K562 (cell line): Measurements from ENCODE around the gene TPCN1. TPM values are rescaled to one million over a fixed set of nuclear protein-coding genes. Genes with fewer than 3 reads are reported as not detected.

Experiments used
- BHLHE40 ChIP-seq: IDR thresholded peaks from 2 replicates; pipeline ENCODE4 v1.6.1; 2011; ENCODE audit warnings: low read length, improper control_type of control experiment
- DDX20 ChIP-seq: fragments of 450-650 bp; IDR thresholded peaks from 2 replicates; pipeline ENCODE4 v1.6.1; 2016; ENCODE audit warnings: missing genetic modification characterization, low read depth, mild to moderate bottlenecking, missing compliant biosample characterization, moderate library complexity
- FOSL1 ChIP-seq: fragments of 200-800 bp; sonication (Bioruptor generic); conservative IDR thresholded peaks from 2 replicates; pipeline ENCODE4 v1.6.1; 2016; ENCODE audit warnings: missing genetic modification characterization, missing compliant biosample characterization
- GATA2 ChIP-seq: sonication (generic); formaldehyde crosslinking; IDR thresholded peaks from 2 replicates; pipeline ENCODE4 v1.4.0; 2020; ENCODE audit warnings: mild to moderate bottlenecking, missing genetic modification reagents
- MAFK ChIP-seq: IDR thresholded peaks from 2 replicates; pipeline ENCODE4 v1.6.1; 2011; ENCODE audit warnings: low read length, improper control_type of control experiment
- NUFIP1 ChIP-seq: fragments of 450-650 bp; IDR thresholded peaks from 2 replicates; pipeline ENCODE4 v1.6.1; 2018; ENCODE audit not compliant: partially characterized antibody
- SOX6 ChIP-seq: fragments of 450-650 bp; IDR thresholded peaks from 2 replicates; pipeline ENCODE4 v1.6.1; 2014; ENCODE audit warnings: mild to moderate bottlenecking
- TBL1XR1 ChIP-seq, 2 experiments: IDR thresholded peaks; 2 replicates each; pipeline ENCODE4 v1.6.1; 2012; ENCODE audit warnings: improper control_type of control experiment in 2 of 2, low read length in 2 of 2, mild to moderate bottlenecking in 1 of 2
- ZKSCAN8 ChIP-seq: fragments of 200-800 bp; sonication (Bioruptor generic); IDR thresholded peaks from 2 replicates; pipeline ENCODE4 v1.6.1; 2016; ENCODE audit warnings: missing genetic modification characterization, missing compliant biosample characterization
- polyA plus RNA-seq, 8 experiments: library from polyadenylated mRNA; depleted of rRNA in 4 of 8; stranded (reverse) in 5 of 8; unstranded in 3 of 8; fragments of >200 nt; fragmentation: Nextera tagmentation in 2 of 8; fragmentation: Illumina TruSeq in 1 of 8; extraction: Ambion mirVana in 2 of 8; extraction: Trizol in 1 of 8; gene quantifications; 2 replicates each; pipeline versions ENCODE4 v1.2.1 to v1.2.3, GENCODE V29; 2011 to 2014; ENCODE audit warnings: inconsistent platforms in 1 of 8, missing spikeins in 1 of 8
- total RNA-seq, 7 experiments: library from RNA; depleted of rRNA in 6 of 7; stranded (reverse); fragments of >200 nt in 6 of 7; fragmentation: Illumina TruSeq in 2 of 7; extraction: Trizol in 2 of 7; gene quantifications; 2 replicates each; pipeline versions ENCODE4 v1.2.1 to v1.2.3, GENCODE V29; 2011 to 2021; ENCODE audit warnings: low replicate concordance in 1 of 7
- TF ChIP-seq, protein P1 (sequence below), 2 experiments: fragments of 450-650 bp in 1 of 2; IDR thresholded peaks; 2 replicates each; pipeline ENCODE4 v1.6.1; 2011 to 2017; ENCODE audit warnings: low read depth in 2 of 2, antibody characterized with exemption in 1 of 2, borderline replicate concordance in 1 of 2, low read length in 1 of 2, mild to moderate bottlenecking in 1 of 2, mixed read lengths in 1 of 2; ENCODE audit not compliant: control insufficient read depth in 1 of 2
- TF ChIP-seq, protein P2 (sequence below): fragments of 450-650 bp; IDR thresholded peaks from 2 replicates; pipeline ENCODE4 v1.6.1; 2016; ENCODE audit warnings: mild to moderate bottlenecking
- TF ChIP-seq, protein P3 (sequence below): fragments of 450-650 bp; formaldehyde crosslinking; IDR thresholded peaks from 2 replicates; pipeline ENCODE4 v1.4.0; 2020; ENCODE audit warnings: mild to moderate bottlenecking, moderate library complexity
- TF ChIP-seq, protein P4 (sequence below), 2 experiments: IDR thresholded peaks in 1 of 2; conservative IDR thresholded peaks in 1 of 2; 2 replicates each; pipeline ENCODE4 v1.6.1; 2016; ENCODE audit warnings: low read depth in 2 of 2, mild to moderate bottlenecking in 1 of 2, missing compliant biosample characterization in 1 of 2, missing genetic modification characterization in 1 of 2, moderate library complexity in 1 of 2

The TPCN1 gene
- total and polyA plus RNA-seq, 9 of the 15 experiments (the other 6 are each of a cell fraction or from before 2014, with no cell fraction given), result 0.80 to 23.8 (median 7.4) TPM

DNA sequence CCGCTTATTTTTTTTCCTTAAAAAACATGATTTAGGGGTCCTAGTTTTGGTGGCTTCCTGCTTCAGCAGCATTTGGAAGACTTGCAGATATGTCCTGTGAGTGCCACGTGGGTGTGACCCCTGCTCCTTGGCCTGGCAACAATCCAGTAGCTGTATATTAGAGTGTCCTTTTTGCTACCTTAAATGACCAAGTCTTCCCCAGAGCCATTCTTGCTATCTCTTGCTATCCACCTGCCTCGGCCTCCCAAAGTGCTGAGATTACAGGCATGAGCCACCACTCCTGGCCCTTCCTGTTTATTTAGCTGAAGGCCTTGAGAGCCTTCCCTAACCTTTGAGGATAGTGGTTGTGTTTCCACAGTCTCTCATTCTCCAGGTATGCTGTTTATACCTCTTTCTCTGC is 17.0 kb downstream of the TPCN1 start (continued):
- no peak for TF ChIP-seq DDX20
- TF ChIP-seq MAFK, result no peak
- TF ChIP-seq, protein P1, sequence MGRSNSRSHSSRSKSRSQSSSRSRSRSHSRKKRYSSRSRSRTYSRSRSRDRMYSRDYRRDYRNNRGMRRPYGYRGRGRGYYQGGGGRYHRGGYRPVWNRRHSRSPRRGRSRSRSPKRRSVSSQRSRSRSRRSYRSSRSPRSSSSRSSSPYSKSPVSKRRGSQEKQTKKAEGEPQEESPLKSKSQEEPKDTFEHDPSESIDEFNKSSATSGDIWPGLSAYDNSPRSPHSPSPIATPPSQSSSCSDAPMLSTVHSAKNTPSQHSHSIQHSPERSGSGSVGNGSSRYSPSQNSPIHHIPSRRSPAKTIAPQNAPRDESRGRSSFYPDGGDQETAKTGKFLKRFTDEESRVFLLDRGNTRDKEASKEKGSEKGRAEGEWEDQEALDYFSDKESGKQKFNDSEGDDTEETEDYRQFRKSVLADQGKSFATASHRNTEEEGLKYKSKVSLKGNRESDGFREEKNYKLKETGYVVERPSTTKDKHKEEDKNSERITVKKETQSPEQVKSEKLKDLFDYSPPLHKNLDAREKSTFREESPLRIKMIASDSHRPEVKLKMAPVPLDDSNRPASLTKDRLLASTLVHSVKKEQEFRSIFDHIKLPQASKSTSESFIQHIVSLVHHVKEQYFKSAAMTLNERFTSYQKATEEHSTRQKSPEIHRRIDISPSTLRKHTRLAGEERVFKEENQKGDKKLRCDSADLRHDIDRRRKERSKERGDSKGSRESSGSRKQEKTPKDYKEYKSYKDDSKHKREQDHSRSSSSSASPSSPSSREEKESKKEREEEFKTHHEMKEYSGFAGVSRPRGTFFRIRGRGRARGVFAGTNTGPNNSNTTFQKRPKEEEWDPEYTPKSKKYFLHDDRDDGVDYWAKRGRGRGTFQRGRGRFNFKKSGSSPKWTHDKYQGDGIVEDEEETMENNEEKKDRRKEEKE (IDR thresholded peaks at IDR 0.05; ENCODE audit: borderline replicate concordance in 1 of 2, control insufficient read depth in 1 of 2, low read depth in 2 of 2, low read length in 1 of 2), result no peak
- peak; percentile 38; the same call in 1 of the 2 replicates for TF ChIP-seq BHLHE40
- TF ChIP-seq TBL1XR1 (IDR thresholded peaks at IDR 0.05; ENCODE audit: low read length in 2 of 2), result 0 out of 4 replicates have a peak, but pooled peaks of 1 of the 2 experiments have one; percentile 31
- TF ChIP-seq ZKSCAN8 (CRISPR knock-in tag), result no peak
- 0 out of 2 replicates have a peak, but pooled peaks have one; percentile 54 for TF ChIP-seq FOSL1 (tag)
- TF ChIP-seq, protein P2, sequence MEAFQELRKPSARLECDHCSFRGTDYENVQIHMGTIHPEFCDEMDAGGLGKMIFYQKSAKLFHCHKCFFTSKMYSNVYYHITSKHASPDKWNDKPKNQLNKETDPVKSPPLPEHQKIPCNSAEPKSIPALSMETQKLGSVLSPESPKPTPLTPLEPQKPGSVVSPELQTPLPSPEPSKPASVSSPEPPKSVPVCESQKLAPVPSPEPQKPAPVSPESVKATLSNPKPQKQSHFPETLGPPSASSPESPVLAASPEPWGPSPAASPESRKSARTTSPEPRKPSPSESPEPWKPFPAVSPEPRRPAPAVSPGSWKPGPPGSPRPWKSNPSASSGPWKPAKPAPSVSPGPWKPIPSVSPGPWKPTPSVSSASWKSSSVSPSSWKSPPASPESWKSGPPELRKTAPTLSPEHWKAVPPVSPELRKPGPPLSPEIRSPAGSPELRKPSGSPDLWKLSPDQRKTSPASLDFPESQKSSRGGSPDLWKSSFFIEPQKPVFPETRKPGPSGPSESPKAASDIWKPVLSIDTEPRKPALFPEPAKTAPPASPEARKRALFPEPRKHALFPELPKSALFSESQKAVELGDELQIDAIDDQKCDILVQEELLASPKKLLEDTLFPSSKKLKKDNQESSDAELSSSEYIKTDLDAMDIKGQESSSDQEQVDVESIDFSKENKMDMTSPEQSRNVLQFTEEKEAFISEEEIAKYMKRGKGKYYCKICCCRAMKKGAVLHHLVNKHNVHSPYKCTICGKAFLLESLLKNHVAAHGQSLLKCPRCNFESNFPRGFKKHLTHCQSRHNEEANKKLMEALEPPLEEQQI, result no peak; the same call in 1 of the 2 replicates
- no peak for TF ChIP-seq NUFIP1
- TF ChIP-seq, protein P3, sequence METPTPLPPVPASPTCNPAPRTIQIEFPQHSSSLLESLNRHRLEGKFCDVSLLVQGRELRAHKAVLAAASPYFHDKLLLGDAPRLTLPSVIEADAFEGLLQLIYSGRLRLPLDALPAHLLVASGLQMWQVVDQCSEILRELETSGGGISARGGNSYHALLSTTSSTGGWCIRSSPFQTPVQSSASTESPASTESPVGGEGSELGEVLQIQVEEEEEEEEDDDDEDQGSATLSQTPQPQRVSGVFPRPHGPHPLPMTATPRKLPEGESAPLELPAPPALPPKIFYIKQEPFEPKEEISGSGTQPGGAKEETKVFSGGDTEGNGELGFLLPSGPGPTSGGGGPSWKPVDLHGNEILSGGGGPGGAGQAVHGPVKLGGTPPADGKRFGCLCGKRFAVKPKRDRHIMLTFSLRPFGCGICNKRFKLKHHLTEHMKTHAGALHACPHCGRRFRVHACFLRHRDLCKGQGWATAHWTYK (CRISPR knock-in tag), result no peak
- peak; percentile 60 for TF ChIP-seq GATA2 (CRISPR knock-in tag)
- TF ChIP-seq SOX6, result peak; percentile 28; the same call in 1 of the 2 replicates
- TF ChIP-seq, protein P4, sequence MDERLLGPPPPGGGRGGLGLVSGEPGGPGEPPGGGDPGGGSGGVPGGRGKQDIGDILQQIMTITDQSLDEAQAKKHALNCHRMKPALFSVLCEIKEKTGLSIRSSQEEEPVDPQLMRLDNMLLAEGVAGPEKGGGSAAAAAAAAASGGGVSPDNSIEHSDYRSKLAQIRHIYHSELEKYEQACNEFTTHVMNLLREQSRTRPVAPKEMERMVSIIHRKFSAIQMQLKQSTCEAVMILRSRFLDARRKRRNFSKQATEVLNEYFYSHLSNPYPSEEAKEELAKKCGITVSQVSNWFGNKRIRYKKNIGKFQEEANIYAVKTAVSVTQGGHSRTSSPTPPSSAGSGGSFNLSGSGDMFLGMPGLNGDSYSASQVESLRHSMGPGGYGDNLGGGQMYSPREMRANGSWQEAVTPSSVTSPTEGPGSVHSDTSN (CRISPR knock-in tag; IDR thresholded peaks at IDR 0.05; ENCODE audit: low read depth), result no peak
- TF ChIP-seq, protein P4 (tag; conservative IDR thresholded peaks at IDR 0.05; ENCODE audit: low read depth), result 0 out of 2 replicates have a peak, but pooled peaks have one; percentile 38
